ENCODE results near the gene ARL15.

DNA sequence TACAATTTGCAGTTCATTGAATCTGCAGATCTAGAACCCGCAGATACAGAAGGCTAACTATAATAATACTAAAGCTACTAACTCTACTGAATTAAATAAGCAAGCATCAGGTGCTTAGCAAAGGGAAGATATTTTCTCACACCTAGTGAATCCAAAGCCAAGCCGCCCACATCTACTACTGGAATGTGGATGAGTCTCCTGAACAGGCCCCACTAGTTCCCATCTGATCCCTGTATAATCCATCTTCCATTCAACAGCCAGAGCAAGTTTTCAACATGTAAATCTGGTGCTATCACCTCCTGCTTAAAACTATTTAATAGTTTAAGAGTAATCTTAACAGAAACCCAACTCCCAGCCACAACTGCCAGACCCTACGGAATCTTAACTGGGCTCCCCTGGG, 18.9 kb downstream of the ARL15 start:
- TF ChIP-seq MXI1 (IDR thresholded peaks at IDR 0.05; ENCODE audit: borderline replicate concordance, low read depth, low read length): no peak
- TF ChIP-seq, protein P1, sequence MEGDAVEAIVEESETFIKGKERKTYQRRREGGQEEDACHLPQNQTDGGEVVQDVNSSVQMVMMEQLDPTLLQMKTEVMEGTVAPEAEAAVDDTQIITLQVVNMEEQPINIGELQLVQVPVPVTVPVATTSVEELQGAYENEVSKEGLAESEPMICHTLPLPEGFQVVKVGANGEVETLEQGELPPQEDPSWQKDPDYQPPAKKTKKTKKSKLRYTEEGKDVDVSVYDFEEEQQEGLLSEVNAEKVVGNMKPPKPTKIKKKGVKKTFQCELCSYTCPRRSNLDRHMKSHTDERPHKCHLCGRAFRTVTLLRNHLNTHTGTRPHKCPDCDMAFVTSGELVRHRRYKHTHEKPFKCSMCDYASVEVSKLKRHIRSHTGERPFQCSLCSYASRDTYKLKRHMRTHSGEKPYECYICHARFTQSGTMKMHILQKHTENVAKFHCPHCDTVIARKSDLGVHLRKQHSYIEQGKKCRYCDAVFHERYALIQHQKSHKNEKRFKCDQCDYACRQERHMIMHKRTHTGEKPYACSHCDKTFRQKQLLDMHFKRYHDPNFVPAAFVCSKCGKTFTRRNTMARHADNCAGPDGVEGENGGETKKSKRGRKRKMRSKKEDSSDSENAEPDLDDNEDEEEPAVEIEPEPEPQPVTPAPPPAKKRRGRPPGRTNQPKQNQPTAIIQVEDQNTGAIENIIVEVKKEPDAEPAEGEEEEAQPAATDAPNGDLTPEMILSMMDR (conservative IDR thresholded peaks at IDR 0.05; ENCODE audit: low read depth, low read length): no peak
- TF ChIP-seq POLR2A (IDR thresholded peaks at IDR 0.05; ENCODE audit: low read depth, low read length): no peak
- no peak for TF ChIP-seq RFX5 (IDR thresholded peaks at IDR 0.05; ENCODE audit: low read depth, low read length)
- TF ChIP-seq MAFK (IDR thresholded peaks at IDR 0.05; ENCODE audit: low read depth, low read length): no peak
- no peak for TF ChIP-seq MAZ (IDR thresholded peaks at IDR 0.05; ENCODE audit: borderline replicate concordance, low read depth, low read length)
- no peak for TF ChIP-seq NFE2L2 (IDR thresholded peaks at IDR 0.05; ENCODE audit: low read depth, low read length)
- TF ChIP-seq RAD21 (IDR thresholded peaks at IDR 0.05; ENCODE audit: low read length): no peak
- TF ChIP-seq BHLHE40 (IDR thresholded peaks at IDR 0.05; ENCODE audit: low read depth, low read length): no peak
- no peak for TF ChIP-seq SMC3 (IDR thresholded peaks at IDR 0.05; ENCODE audit: low read depth, low read length)
- TF ChIP-seq CEBPB (IDR thresholded peaks at IDR 0.05; ENCODE audit: low read depth, low read length): no peak
